Testis (tissue), 5 donors: ENCODE measurements around the gene CYB5R2. TPM values are rescaled to one million over a fixed set of nuclear protein-coding genes. Genes with fewer than 3 reads are reported as not detected.

Experiments
- DNase-seq: peaks from one replicate; pipeline ENCODE4 v3.0.0-alpha.2; 2019
- H3K27ac ChIP-seq, 2 donors: fragments of 200-600 bp; sonication (generic); one replicate each; pipeline ENCODE4 v1.5.1; 2019
- H3K27me3 ChIP-seq: fragments of 200-600 bp; sonication (generic); one replicate; pipeline ENCODE4 v1.5.1; 2019
- H3K36me3 ChIP-seq: fragments of 200-600 bp; sonication (generic); one replicate; pipeline ENCODE4 v1.5.1; 2017; ENCODE audit warnings: low read depth; ENCODE audit errors: missing control alignments
- H3K4me1 ChIP-seq: fragments of 200-600 bp; sonication (generic); one replicate; pipeline ENCODE4 v1.5.1; 2019
- H3K4me3 ChIP-seq, 2 donors: fragments of 200-600 bp; sonication (generic); one replicate each; pipeline ENCODE4 v1.5.1; 2017 to 2019
- H3K9me3 ChIP-seq: fragments of 200-600 bp; sonication (generic); one replicate; pipeline ENCODE4 v1.5.1; 2017
- CTCF ChIP-seq, 3 experiments: fragments of 450-650 bp in 2 of 3; fragments of 200-600 bp in 1 of 3; sonication (generic) in 1 of 3; IDR thresholded peaks; one replicate each; pipeline ENCODE4 v1.5.1; 2016 to 2019; ENCODE audit warnings: antibody characterized with exemption in 3 of 3, mild to moderate bottlenecking in 2 of 3, moderate library complexity in 1 of 3
- POLR2A ChIP-seq: fragments of 450-650 bp; IDR thresholded peaks from one replicate; pipeline ENCODE4 v1.6.1; 2017; ENCODE audit warnings: antibody characterized with exemption, mild to moderate bottlenecking, moderate library complexity
- WGBS, 2 donors: methylation state at CpG; one replicate each; pipeline ENCODE4 v1.1.5; 2018; 5-methylcytosine and 5-hydroxymethylcytosine counted together
- intact Hi-C: fragments of 100-400 bp; cut with DNase I; formaldehyde crosslinking; loops from one replicate; pipeline ENCODE4 v1.15.1; 2023; ENCODE audit warnings: low total_unique reads
- long read RNA-seq, 2 donors: transcript quantifications; one replicate each; lab custom pipeline, GENCODE V29; 2026
- polyA plus RNA-seq: library from polyadenylated mRNA; stranded (reverse); fragments of 350-450 nt; fragmentation: Illumina TruSeq; extraction: RNeasy Lipid Tissue Mini Kit (QIAGEN cat#74804); gene quantifications from one replicate; pipeline ENCODE4 v1.2.3, GENCODE V29; 2014; ENCODE audit warnings: low read depth, low replicate concordance; ENCODE audit not compliant: insufficient read depth
- total RNA-seq, 2 donors: library from RNA; depleted of rRNA; stranded (reverse); fragments of >200 nt; gene quantifications; one replicate each; pipeline ENCODE4 v1.2.3, GENCODE V29; 2016

The CYB5R2 gene
- 100 to 1,000 TPM; 140 to 190 TPM for total RNA-seq
- polyA plus RNA-seq = 263 TPM
- long read RNA-seq, donor 1, partial matches to known transcripts = 5 of 11 reads
- long read RNA-seq, donor 1, other reads (novel, unspliced or antisense) = 0 of 11 reads
- long read RNA-seq, donor 2, partial matches to known transcripts = 0 of 2 reads
- long read RNA-seq, donor 2, other reads (novel, unspliced or antisense) = 0 of 2 reads

- no peaks in the 10 kb centered on the region for H3K27me3 ChIP-seq
- TF ChIP-seq POLR2A = no peak
- TF ChIP-seq CTCF (IDR thresholded peaks at IDR 0.05) = no peak
- peak within 1 kb of the TSS; percentile 66 to 85 for H3K27ac ChIP-seq
- peaks cover 25% of the 10 kb centered on the region for H3K4me1 ChIP-seq
- peak; percentile 83 for DNase-seq
- H3K4me3 ChIP-seq = peak within 1 kb of the TSS; percentile 72 to 84
- no peaks in the 10 kb centered on the region for H3K36me3 ChIP-seq
- WGBS, 2 donors = 8 to 71% methylated on average over 4 to 40 of the region's 40 CpGs
- intact Hi-C loops = no loop called here
- no peaks in the 10 kb centered on the region for H3K9me3 ChIP-seq
These were observed at the start of gene CYB5R2 for GRCh38 chr11:7672960-7673723. CYB5R2 (minus strand) TSS chr11:7673500; CDS start chr11:7672825, 675 bp downstream.

- DNase-seq = no peak
- WGBS, 2 donors = 66 to 71% methylated on average over 3 of the region's 3 CpGs
- Histone ChIP-seq H3K27me3 (no peaks in the 10 kb centered on the region), H3K36me3 (no peaks in the 10 kb centered on the region), H3K4me1 (no peaks in the 10 kb centered on the region), H3K27ac (no peak overlapping the region), H3K4me3 (no peak overlapping the region), H3K9me3 (no peaks in the 10 kb centered on the region)
- TF ChIP-seq POLR2A (no peak), CTCF (IDR thresholded peaks at IDR 0.05) (no peak)
- intact Hi-C loops = no loop called here
These were observed 41.5 kb upstream of the CYB5R2 start for GRCh38 chr11:7714786-7715185.

- no peaks in the 10 kb centered on the region for H3K9me3 ChIP-seq
- H3K27ac ChIP-seq = no peak within 1 kb of the TSS
- no peak for DNase-seq
- 74 to 84% methylated on average over 2 of the region's 2 CpGs for WGBS, 2 donors
- H3K27me3 ChIP-seq = no peaks in the 10 kb centered on the region
- no peak for TF ChIP-seq POLR2A
- TF ChIP-seq CTCF (IDR thresholded peaks at IDR 0.05) = no peak
- H3K4me3 ChIP-seq = no peak within 1 kb of the TSS
- intact Hi-C loops = no loop called here
- H3K36me3 ChIP-seq = no peaks in the 10 kb centered on the region
- no peaks in the 10 kb centered on the region for H3K4me1 ChIP-seq
These were observed 33.1 kb upstream of the CYB5R2 start, which contains the start of gene OVCH2 for GRCh38 chr11:7706377-7706776. OVCH2 (minus strand) TSS chr11:7706477; CDS start chr11:7706394, 83 bp downstream.

- WGBS, 2 donors = 60 to 66% methylated on average over 5 of the region's 5 CpGs
- Histone ChIP-seq H3K27ac (no peak overlapping the region), H3K27me3 (no peaks in the 10 kb centered on the region), H3K36me3 (no peaks in the 10 kb centered on the region), H3K4me3 (no peak overlapping the region), H3K4me1 (no peaks in the 10 kb centered on the region), H3K9me3 (no peaks in the 10 kb centered on the region)
- DNase-seq = no peak
- intact Hi-C loops = no loop called here
- no peak for TF ChIP-seq POLR2A
- no peak for TF ChIP-seq CTCF (IDR thresholded peaks at IDR 0.05)
These were observed 30.4 kb upstream of the CYB5R2 start for GRCh38 chr11:7703740-7704139.
